Ishikawa (cell line): Measurements from ENCODE around the gene SMG7.

Source experiments
- CEBPB ChIP-seq: IDR thresholded peaks from 2 replicates; pipeline ENCODE4 v1.6.1; 2012
- CREB1 ChIP-seq: IDR thresholded peaks from 2 replicates; pipeline ENCODE4 v1.6.1; 2012; ENCODE audit warnings: low read depth
- EGR1 ChIP-seq: IDR thresholded peaks from 2 replicates; pipeline ENCODE4 v1.6.1; 2012
- EP300 ChIP-seq: IDR thresholded peaks from 2 replicates; pipeline ENCODE4 v1.6.1; 2012; ENCODE audit warnings: borderline replicate concordance
- FOXM1 ChIP-seq: IDR thresholded peaks from 2 replicates; pipeline ENCODE4 v1.6.1; 2012; ENCODE audit warnings: low read depth, borderline replicate concordance
- NFIC ChIP-seq: IDR thresholded peaks from 2 replicates; pipeline ENCODE4 v1.6.1; 2012
- RAD21 ChIP-seq: IDR thresholded peaks from 2 replicates; pipeline ENCODE4 v1.6.1; 2012; ENCODE audit warnings: low read depth
- TAF1 ChIP-seq: IDR thresholded peaks from 2 replicates; pipeline ENCODE4 v1.6.1; 2012; ENCODE audit warnings: low read depth, mild to moderate bottlenecking
- TCF12 ChIP-seq: IDR thresholded peaks from 2 replicates; pipeline ENCODE4 v1.6.1; 2012; ENCODE audit warnings: low read depth
- TEAD4 ChIP-seq: IDR thresholded peaks from 2 replicates; pipeline ENCODE4 v1.6.1; 2012
- YY1 ChIP-seq: IDR thresholded peaks from 2 replicates; pipeline ENCODE4 v1.6.1; 2012; ENCODE audit warnings: low read depth
- ZBTB7A ChIP-seq: IDR thresholded peaks from 2 replicates; pipeline ENCODE4 v1.6.1; 2012; ENCODE audit warnings: low read depth
- TF ChIP-seq, protein P1 (sequence below): IDR thresholded peaks from 2 replicates; pipeline ENCODE4 v1.6.1; 2012
- TF ChIP-seq, protein P2 (sequence below): IDR thresholded peaks from 2 replicates; pipeline ENCODE4 v1.6.1; 2012
- TF ChIP-seq, protein P3 (sequence below): IDR thresholded peaks from 2 replicates; pipeline ENCODE4 v1.6.1; 2012; ENCODE audit warnings: low read depth, mild to moderate bottlenecking

SMG7 gene

DNA sequence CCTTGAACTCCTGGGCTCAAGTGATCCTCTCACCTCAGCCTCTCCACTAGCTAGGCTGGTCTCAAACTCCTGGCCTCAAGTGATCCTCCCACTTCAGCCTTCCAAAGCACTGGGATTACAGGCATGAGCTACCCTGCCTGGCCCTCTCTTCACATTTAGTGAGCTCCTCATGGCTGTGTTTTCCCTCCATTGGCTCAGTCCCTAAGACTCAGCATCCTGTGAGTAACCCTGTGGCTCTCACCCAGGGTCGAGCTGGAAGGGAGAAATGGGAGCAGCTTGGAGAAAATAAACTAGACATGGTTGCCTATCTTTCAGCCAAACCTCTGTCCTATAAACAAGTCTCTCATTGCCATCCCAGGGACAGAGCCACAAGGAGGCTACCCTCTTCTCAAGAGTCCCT lies 100.4 kb downstream of the SMG7 start:
- TF ChIP-seq FOXM1 = no peak

DNA sequence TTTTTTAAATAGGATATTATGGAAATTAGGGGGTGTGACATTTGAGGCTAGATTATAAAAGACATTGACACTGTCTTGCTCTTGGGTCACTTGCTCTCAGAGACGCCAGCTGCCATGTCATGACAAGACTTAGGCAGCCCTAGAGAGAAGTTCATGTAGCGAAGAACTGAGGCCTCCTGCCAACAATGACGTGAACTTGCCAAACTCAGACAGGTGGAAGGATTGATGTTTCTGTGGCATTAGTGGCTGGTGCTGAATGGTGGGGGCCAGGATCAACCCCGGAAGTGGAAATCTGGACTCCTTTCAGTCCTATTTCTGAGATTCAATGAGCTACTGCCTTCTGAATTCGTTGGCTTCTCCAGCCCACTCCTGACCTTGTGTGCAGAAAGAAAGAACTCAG lies 103.3 kb downstream of the SMG7 start:
- TF ChIP-seq, protein P1, sequence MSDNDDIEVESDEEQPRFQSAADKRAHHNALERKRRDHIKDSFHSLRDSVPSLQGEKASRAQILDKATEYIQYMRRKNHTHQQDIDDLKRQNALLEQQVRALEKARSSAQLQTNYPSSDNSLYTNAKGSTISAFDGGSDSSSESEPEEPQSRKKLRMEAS = no peak
- no peak for TF ChIP-seq EP300
- TF ChIP-seq TAF1 = no peak
- TF ChIP-seq NFIC = no peak
- no peak for TF ChIP-seq FOXM1
- TF ChIP-seq TEAD4 = no peak
- no peak for TF ChIP-seq TCF12
- TF ChIP-seq CREB1 = no peak
- no peak for TF ChIP-seq CEBPB
- TF ChIP-seq ZBTB7A = no peak
- no peak for TF ChIP-seq RAD21
- no peak for TF ChIP-seq YY1
- no peak for TF ChIP-seq EGR1
- TF ChIP-seq, protein P2, sequence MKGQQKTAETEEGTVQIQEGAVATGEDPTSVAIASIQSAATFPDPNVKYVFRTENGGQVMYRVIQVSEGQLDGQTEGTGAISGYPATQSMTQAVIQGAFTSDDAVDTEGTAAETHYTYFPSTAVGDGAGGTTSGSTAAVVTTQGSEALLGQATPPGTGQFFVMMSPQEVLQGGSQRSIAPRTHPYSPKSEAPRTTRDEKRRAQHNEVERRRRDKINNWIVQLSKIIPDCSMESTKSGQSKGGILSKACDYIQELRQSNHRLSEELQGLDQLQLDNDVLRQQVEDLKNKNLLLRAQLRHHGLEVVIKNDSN = no peak
- TF ChIP-seq, protein P3, sequence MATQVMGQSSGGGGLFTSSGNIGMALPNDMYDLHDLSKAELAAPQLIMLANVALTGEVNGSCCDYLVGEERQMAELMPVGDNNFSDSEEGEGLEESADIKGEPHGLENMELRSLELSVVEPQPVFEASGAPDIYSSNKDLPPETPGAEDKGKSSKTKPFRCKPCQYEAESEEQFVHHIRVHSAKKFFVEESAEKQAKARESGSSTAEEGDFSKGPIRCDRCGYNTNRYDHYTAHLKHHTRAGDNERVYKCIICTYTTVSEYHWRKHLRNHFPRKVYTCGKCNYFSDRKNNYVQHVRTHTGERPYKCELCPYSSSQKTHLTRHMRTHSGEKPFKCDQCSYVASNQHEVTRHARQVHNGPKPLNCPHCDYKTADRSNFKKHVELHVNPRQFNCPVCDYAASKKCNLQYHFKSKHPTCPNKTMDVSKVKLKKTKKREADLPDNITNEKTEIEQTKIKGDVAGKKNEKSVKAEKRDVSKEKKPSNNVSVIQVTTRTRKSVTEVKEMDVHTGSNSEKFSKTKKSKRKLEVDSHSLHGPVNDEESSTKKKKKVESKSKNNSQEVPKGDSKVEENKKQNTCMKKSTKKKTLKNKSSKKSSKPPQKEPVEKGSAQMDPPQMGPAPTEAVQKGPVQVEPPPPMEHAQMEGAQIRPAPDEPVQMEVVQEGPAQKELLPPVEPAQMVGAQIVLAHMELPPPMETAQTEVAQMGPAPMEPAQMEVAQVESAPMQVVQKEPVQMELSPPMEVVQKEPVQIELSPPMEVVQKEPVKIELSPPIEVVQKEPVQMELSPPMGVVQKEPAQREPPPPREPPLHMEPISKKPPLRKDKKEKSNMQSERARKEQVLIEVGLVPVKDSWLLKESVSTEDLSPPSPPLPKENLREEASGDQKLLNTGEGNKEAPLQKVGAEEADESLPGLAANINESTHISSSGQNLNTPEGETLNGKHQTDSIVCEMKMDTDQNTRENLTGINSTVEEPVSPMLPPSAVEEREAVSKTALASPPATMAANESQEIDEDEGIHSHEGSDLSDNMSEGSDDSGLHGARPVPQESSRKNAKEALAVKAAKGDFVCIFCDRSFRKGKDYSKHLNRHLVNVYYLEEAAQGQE = no peak

DNA sequence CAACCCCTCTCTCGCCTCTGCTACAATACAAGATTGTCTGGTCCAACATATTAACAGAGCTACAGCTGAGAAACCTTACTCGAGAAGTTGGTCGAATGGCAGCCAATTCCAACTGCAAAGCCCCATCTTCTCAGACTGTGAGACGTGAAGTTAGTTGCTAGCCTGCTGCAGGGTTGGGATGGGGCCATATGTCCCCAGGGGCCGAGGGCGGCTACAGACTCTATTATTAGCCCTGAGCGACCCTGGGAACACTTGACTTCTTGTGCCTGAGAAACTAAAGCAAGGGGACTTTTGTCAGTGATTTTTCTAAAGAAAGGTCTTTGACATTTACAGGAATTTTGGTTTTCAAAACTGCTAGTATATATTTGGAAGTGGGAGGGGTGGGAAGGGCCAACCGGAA lies 104.2 kb downstream of the SMG7 start:
- no peak for TF ChIP-seq TEAD4
- TF ChIP-seq CREB1 = no peak
- TF ChIP-seq FOXM1 = no peak
- TF ChIP-seq, protein P2 = no peak
- TF ChIP-seq, protein P1 = no peak
- TF ChIP-seq EGR1 = no peak
- no peak for TF ChIP-seq ZBTB7A
- TF ChIP-seq, protein P3 = no peak
- TF ChIP-seq YY1 = no peak
- TF ChIP-seq CEBPB = no peak
- no peak for TF ChIP-seq TCF12
- no peak for TF ChIP-seq EP300
- TF ChIP-seq TAF1 = no peak
- no peak for TF ChIP-seq NFIC
- TF ChIP-seq RAD21 = no peak

DNA sequence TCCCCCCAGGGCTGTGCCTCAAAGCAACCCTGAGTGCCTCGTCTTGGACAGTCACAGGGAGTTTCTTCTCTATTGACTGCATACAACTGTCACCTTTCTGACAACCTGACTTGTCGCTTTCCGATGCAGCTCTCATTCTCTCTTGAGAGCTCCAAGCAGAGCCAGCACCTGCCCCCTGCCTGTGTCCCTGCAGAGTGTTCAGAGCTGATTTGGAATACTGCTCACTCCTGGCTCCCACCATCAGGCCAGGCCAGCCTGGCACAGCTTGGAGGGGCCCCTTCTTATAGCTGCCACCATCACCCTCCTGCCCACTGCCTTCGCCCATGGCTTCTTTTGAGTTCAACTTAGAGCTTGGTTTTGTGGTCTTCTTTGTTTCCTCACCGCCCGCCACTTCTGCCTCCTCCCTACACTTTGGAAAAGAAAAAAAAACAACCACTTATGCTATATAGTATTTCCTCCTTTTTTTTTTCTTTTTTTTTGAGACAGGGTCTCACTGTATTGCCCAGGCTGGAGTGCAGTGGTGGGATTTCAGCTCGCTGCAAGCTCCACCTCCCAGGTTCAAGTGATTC lies 105.7 kb downstream of the SMG7 start:
- TF ChIP-seq FOXM1 (no peak), NFIC (no peak), TEAD4 (no peak)

DNA sequence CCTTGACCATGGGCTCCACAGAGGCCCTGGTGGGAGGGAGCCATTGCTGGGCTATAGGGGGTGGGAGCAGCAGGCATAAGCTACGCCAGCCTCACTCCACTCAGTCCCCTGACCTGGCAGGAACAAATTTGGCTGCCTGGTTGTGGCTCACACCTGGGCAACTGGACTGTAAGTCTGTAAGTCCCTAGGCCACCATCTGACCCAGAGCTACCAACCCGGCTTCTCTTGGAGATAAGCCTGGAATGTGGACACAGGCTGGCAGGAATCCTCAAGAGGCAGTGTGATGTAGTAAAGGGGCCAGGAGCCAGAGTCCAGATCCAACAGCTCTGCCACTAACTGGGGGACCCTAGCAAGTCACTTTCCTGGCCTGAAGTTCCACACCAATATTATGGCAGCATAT lies 106.6 kb downstream of the SMG7 start:
- TF ChIP-seq EP300 (no peak), RAD21 (no peak), YY1 (no peak), CREB1 (no peak), TCF12 (no peak), EGR1 (no peak), TAF1 (no peak), FOXM1 (no peak), TEAD4 (no peak)
- TF ChIP-seq, protein P2 = no peak

DNA sequence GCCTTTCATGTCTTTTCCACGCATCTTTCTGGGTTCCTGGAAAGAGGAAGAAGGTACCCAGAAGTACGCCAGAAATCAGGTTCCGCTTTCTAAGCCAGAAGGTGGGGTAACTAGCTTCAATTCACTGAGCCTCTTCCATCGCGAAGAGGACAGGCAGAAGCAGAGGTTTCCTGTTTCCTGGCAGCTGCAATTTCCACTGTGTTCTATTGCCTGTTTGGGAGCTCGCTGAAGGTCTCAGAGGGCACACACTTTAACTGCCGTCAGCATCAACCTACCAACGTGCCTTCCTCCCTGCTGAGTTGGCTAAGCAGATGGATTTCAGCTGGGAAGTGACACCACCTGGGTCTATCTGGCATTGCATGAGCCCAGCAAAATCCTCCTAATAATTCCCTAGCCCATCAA lies 108.0 kb downstream of the SMG7 start:
- TF ChIP-seq EP300 = no peak
- TF ChIP-seq, protein P3 = no peak
- no peak for TF ChIP-seq FOXM1
- no peak for TF ChIP-seq ZBTB7A
